Panc1 (cell line): ENCODE results near the gene RNF224.

Experiments
- CTCF ChIP-seq: fragments of 450-650 bp; IDR thresholded peaks from 2 replicates; pipeline ENCODE4 v1.5.1; 2017; ENCODE audit warnings: mild to moderate bottlenecking
- POLR2AphosphoS5 ChIP-seq: IDR thresholded peaks from 2 replicates; pipeline ENCODE4 v1.6.1; 2012; ENCODE audit warnings: mild to moderate bottlenecking, low read depth, low read length, moderate library complexity
- TCF7L2 ChIP-seq: IDR thresholded peaks from 2 replicates; pipeline ENCODE4 v1.6.1; 2011; ENCODE audit warnings: mild to moderate bottlenecking, low read depth, low read length, inconsistent platforms

GRCh38 chr9:137236238-137236935 is 9.1 kb downstream of the RNF224 start:
- TF ChIP-seq POLR2AphosphoS5 (no peak), CTCF (peak; percentile 98), TCF7L2 (no peak)
